Tibial nerve (tissue), 4 donors: ENCODE results near the gene LRRC8A. TPM values are rescaled to one million over a fixed set of nuclear protein-coding genes. Genes with fewer than 3 reads are reported as not detected.

Experiments
- DNase-seq, 2 donors: peaks; one replicate each; pipeline ENCODE4 v3.0.0-alpha.2; 2019; ENCODE audit warnings: low spot score in 2 of 2
- H3K27ac ChIP-seq, 4 donors: fragments of 200-600 bp; sonication (generic) in 3 of 4; one replicate each; pipeline ENCODE4 v1.5.1; 2017 to 2019; ENCODE audit warnings: mild to moderate bottlenecking in 1 of 4
- H3K27me3 ChIP-seq, 2 donors: fragments of 200-600 bp; sonication (generic) in 1 of 2; one replicate each; pipeline versions ENCODE4 v1.5.1 to v1.6.0; 2017 to 2019
- H3K36me3 ChIP-seq, 3 donors: fragments of 200-600 bp; sonication (generic); one replicate each; pipeline ENCODE4 v1.5.1; 2018 to 2019
- H3K4me1 ChIP-seq, 4 donors: fragments of 200-600 bp; sonication (generic) in 3 of 4; one replicate each; pipeline ENCODE4 v1.5.1; 2017 to 2019
- H3K4me3 ChIP-seq, 4 donors: fragments of 200-600 bp; sonication (generic) in 3 of 4; one replicate each; pipeline ENCODE4 v1.5.1; 2017 to 2019; ENCODE audit warnings: mild to moderate bottlenecking in 1 of 4, moderate library complexity in 1 of 4
- H3K9me3 ChIP-seq, 4 donors: fragments of 200-600 bp; sonication (generic) in 3 of 4; one replicate each; pipeline ENCODE4 v1.5.1; 2017 to 2019
- EP300 ChIP-seq, 2 donors: sonication (generic); formaldehyde crosslinking; IDR thresholded peaks; one replicate each; pipeline ENCODE4 v1.6.1; 2017; ENCODE audit warnings: antibody characterized with exemption in 2 of 2, mild to moderate bottlenecking in 1 of 2
- POLR2A ChIP-seq, 2 donors: fragments of 450-650 bp; IDR thresholded peaks; one replicate each; pipeline ENCODE4 v1.6.1; 2017; ENCODE audit warnings: antibody characterized with exemption in 2 of 2, mild to moderate bottlenecking in 2 of 2, moderate library complexity in 2 of 2
- WGBS, 2 donors: methylation state at CpG; one replicate each; pipeline ENCODE4 v1.1.5; 2018; 5-methylcytosine and 5-hydroxymethylcytosine counted together
- total RNA-seq, 4 donors: library from RNA; depleted of rRNA; stranded (reverse); fragments of >200 nt; gene quantifications; one replicate each; pipeline ENCODE4 v1.1.0, GENCODE V29; 2016
- TF ChIP-seq, protein P1 (sequence below), 5 experiments: fragments of 200-600 bp in 3 of 5; fragments of 450-650 bp in 2 of 5; sonication (generic) in 3 of 5; IDR thresholded peaks; one replicate each; pipeline ENCODE4 v1.5.1; 2016 to 2019; ENCODE audit warnings: antibody characterized with exemption in 5 of 5, mild to moderate bottlenecking in 3 of 5, moderate library complexity in 2 of 5

The LRRC8A gene
- total RNA-seq: 10 to 100 TPM; 65.1 to 94.7 (median 81.1) TPM

GRCh38 chr9:128881884-128882676 lies at the start of gene LRRC8A, which contains the start of gene KYAT1:
Gene LRRC8A, plus strand, starts transcription at chr9:128882133. Its CDS starts 25,032 bp downstream, at chr9:128907165.
Gene KYAT1, minus strand, starts transcription at chr9:128881950. Its CDS starts 36,545 bp downstream, at chr9:128845405.
- WGBS, 2 donors: 1 to 2% methylated on average over 20 to 70 of the region's 70 CpGs

GRCh38 chr9:128833696-128834095 lies 48.2 kb upstream of the LRRC8A start:
- 91 to 94% methylated on average over 10 of the region's 10 CpGs for WGBS, 2 donors
- Histone ChIP-seq H3K27ac (no peak overlapping the region), H3K27me3 (no peaks in the 10 kb centered on the region), H3K9me3 (no peaks in the 10 kb centered on the region), H3K4me3 (no peak overlapping the region), H3K4me1 (peaks cover 0 to 13% (median 6%) of the 10 kb centered on the region in 4 donors), H3K36me3 (peaks cover 0 to 39% (median 5%) of the 10 kb centered on the region in 3 donors)
- no peak for DNase-seq
- TF ChIP-seq POLR2A (IDR thresholded peaks at IDR 0.05) (no peak), EP300 (IDR thresholded peaks at IDR 0.05) (no peak)
- TF ChIP-seq, protein P1, sequence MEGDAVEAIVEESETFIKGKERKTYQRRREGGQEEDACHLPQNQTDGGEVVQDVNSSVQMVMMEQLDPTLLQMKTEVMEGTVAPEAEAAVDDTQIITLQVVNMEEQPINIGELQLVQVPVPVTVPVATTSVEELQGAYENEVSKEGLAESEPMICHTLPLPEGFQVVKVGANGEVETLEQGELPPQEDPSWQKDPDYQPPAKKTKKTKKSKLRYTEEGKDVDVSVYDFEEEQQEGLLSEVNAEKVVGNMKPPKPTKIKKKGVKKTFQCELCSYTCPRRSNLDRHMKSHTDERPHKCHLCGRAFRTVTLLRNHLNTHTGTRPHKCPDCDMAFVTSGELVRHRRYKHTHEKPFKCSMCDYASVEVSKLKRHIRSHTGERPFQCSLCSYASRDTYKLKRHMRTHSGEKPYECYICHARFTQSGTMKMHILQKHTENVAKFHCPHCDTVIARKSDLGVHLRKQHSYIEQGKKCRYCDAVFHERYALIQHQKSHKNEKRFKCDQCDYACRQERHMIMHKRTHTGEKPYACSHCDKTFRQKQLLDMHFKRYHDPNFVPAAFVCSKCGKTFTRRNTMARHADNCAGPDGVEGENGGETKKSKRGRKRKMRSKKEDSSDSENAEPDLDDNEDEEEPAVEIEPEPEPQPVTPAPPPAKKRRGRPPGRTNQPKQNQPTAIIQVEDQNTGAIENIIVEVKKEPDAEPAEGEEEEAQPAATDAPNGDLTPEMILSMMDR (IDR thresholded peaks at IDR 0.05): no peak

More at GRCh38 chr9:128881884-128882676, at the start of gene LRRC8A, which contains the start of gene KYAT1:
- H3K9me3 ChIP-seq: no peaks in the 10 kb centered on the region
- peaks cover 0 to 14% (median 0%) of the 10 kb centered on the region in 3 donors for H3K36me3 ChIP-seq
- TF ChIP-seq, protein P1 (IDR thresholded peaks at IDR 0.05): peak in 3 of 5 experiments; percentile 15 to 61 (median 48)
- peak; percentile 20 to 72 for TF ChIP-seq POLR2A (IDR thresholded peaks at IDR 0.05)
- peak; percentile 89 to 91 for TF ChIP-seq EP300 (IDR thresholded peaks at IDR 0.05)
- peak; percentile 97 to 98 for DNase-seq
- H3K4me1 ChIP-seq: peaks cover 0 to 59% (median 24%) of the 10 kb centered on the region in 4 donors
- H3K4me3 ChIP-seq: peak within 1 kb of the TSS; percentile 82 to 96 (median 92)
- no peaks in the 10 kb centered on the region for H3K27me3 ChIP-seq
- peak within 1 kb of the TSS; percentile 95 to 99 (median 98) for H3K27ac ChIP-seq

- TF ChIP-seq POLR2A (IDR thresholded peaks at IDR 0.05) (no peak), EP300 (IDR thresholded peaks at IDR 0.05) (no peak)
- TF ChIP-seq, protein P1 (IDR thresholded peaks at IDR 0.05): no peak
- no peaks in the 10 kb centered on the region for H3K4me1 ChIP-seq
- 90 to 91% methylated on average over 28 of the region's 28 CpGs for WGBS, 2 donors
- no peaks in the 10 kb centered on the region for H3K9me3 ChIP-seq
- no peaks in the 10 kb centered on the region for H3K27me3 ChIP-seq
- no peak overlapping the region for H3K27ac ChIP-seq
- no peak for DNase-seq
- H3K4me3 ChIP-seq: no peak overlapping the region
- H3K36me3 ChIP-seq: peaks cover 0 to 53% (median 5%) of the 10 kb centered on the region in 3 donors
These were observed 46.4 kb upstream of the LRRC8A start for GRCh38 chr9:128835246-128836210.

DNA sequence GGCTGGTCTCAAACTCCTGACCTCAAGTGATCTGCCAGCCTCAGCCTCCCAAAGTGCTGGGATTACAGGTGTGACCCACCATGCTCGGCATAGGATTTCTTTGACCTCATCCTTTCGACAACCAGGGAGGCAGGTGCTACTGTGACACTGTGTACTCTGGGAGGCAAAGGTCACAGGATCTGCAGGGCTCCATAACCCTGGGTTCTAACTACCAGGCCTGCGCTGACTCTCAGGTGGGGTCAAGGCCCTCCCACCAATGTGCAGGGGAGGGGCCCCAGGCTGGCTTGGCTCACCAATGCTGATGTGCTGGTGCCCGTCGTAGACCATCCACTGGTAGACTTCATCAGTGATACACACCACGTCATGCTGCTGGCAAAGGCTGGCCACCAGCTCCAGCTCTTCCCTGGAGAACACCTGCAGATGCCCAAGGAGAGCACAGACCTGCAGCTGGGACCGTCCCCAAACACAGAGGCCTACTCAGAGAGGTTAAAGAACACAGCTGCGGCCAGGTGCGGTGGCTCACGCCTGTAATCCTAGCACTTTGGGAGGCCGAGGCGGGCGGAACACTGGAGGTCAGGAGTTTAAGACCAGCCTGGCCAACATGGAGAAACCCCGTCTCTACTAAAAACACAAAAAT lies 45.3 kb upstream of the LRRC8A start:
- DNase-seq: no peak
- Histone ChIP-seq H3K4me1 (no peaks in the 10 kb centered on the region), H3K27ac (no peak overlapping the region), H3K9me3 (no peaks in the 10 kb centered on the region), H3K36me3 (peaks cover 0 to 61% (median 5%) of the 10 kb centered on the region in 3 donors), H3K4me3 (no peak overlapping the region), H3K27me3 (no peaks in the 10 kb centered on the region)
- 90% methylated on average over 13 to 14 of the region's 14 CpGs for WGBS, 2 donors
- TF ChIP-seq EP300 (IDR thresholded peaks at IDR 0.05) (no peak), POLR2A (IDR thresholded peaks at IDR 0.05) (no peak)
- TF ChIP-seq, protein P1 (IDR thresholded peaks at IDR 0.05): no peak
